DND-41 (cell line): ENCODE results near the gene CLCA2.

Experiments
- EZH2 ChIP-seq: IDR thresholded peaks from 3 replicates; pipeline ENCODE4 v1.6.1; 2012; ENCODE audit warnings: borderline replicate concordance, low read depth, mild to moderate bottlenecking, moderate library complexity, low read length, inconsistent platforms; ENCODE audit not compliant: severe bottlenecking
- TF ChIP-seq, protein P1 (sequence below): IDR thresholded peaks from 2 replicates; pipeline ENCODE4 v1.5.1; 2012; ENCODE audit warnings: borderline replicate concordance, low read length, moderate library complexity, mild to moderate bottlenecking; ENCODE audit not compliant: poor library complexity, severe bottlenecking; ENCODE audit errors: extremely low read depth

DNA sequence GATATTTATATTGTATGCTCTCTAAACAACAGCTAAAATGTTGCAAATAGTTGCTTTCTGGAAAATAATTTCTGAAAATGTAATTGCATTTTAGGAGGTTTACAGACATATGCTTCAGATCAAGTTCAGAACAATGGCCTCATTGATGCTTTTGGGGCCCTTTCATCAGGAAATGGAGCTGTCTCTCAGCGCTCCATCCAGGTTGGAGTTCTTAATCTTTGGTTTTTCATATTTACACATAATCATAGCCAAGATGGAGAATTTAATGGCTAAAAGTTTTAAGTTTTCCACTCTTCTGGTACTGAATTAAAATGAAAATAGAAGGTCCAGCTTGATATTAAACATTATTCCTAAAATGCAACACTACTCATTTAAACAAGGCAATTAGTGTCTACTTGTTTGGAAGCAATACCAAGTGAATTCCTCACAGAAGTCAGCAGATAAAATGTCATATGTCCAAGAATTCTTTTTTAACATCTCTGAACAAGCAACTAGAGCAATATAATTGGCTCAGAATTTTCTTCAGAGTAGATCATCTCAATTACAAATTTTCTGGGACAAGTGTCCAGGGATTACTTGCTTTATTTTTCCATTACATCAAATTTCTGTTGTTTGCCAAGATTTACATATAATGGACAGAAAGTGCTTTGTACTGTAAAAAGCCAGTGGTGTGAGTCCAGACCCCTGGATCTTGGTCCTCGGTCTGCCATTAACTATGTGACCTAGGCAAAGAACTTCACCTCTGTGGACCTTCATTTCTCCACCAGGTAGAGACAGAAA is 67.4 kb downstream of the CLCA2 start:
- TF ChIP-seq, protein P1, sequence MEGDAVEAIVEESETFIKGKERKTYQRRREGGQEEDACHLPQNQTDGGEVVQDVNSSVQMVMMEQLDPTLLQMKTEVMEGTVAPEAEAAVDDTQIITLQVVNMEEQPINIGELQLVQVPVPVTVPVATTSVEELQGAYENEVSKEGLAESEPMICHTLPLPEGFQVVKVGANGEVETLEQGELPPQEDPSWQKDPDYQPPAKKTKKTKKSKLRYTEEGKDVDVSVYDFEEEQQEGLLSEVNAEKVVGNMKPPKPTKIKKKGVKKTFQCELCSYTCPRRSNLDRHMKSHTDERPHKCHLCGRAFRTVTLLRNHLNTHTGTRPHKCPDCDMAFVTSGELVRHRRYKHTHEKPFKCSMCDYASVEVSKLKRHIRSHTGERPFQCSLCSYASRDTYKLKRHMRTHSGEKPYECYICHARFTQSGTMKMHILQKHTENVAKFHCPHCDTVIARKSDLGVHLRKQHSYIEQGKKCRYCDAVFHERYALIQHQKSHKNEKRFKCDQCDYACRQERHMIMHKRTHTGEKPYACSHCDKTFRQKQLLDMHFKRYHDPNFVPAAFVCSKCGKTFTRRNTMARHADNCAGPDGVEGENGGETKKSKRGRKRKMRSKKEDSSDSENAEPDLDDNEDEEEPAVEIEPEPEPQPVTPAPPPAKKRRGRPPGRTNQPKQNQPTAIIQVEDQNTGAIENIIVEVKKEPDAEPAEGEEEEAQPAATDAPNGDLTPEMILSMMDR, result no peak
- TF ChIP-seq EZH2, result no peak
